ENCODE results near the gene TMEM170A. TPM values are rescaled to one million over a fixed set of nuclear protein-coding genes. Genes with fewer than 3 reads are reported as not detected.
"Not testable (repeated sequence)": the region's sequence is repeated elsewhere in the genome, so short reads cannot be mapped to it uniquely, and the experiment has no call there.

TMEM170A gene
- total RNA-seq (2014; rRNA removed; shearing (Covaris generic)): 17.7 and 23.7 TPM in 2 replicates

GRCh38 chr16:75464122-75464918 is at the start of gene TMEM170A:
Gene TMEM170A, minus strand, starts transcription at chr16:75464689. Its CDS starts 89 bp downstream, at chr16:75464600.
- DNase-seq (ENCODE audit: low read depth in 1 of 2, low spot score in 2 of 2): peak; percentile 99
- Histone ChIP-seq H3K4me3 (peak within 1 kb of the TSS; percentile 84), H3K27ac (peak within 1 kb of the TSS; percentile 54), H3K36me3 (peaks cover 6% of the 10 kb centered on the region), H3K27me3 (replicated peaks) (no peaks in the 10 kb centered on the region), H3K9me3 (replicated peaks) (no peaks in the 10 kb centered on the region), H3K4me1 (replicated peaks) (peaks cover 7% of the 10 kb centered on the region; the same call in 1 of the 2 replicates)

GRCh38 chr16:75506574-75506973 is 42.1 kb upstream of the TMEM170A start:
- no peak for DNase-seq (ENCODE audit: low read depth in 1 of 2, low spot score in 2 of 2)
- Histone ChIP-seq H3K27ac (no peak overlapping the region), H3K36me3 (no peaks in the 10 kb centered on the region), H3K9me3 (replicated peaks) (no peaks in the 10 kb centered on the region), H3K4me3 (no peak overlapping the region), H3K4me1 (replicated peaks) (peaks cover 5% of the 10 kb centered on the region; the same call in 1 of the 2 replicates), H3K27me3 (replicated peaks) (no peaks in the 10 kb centered on the region)

GRCh38 chr16:75506107-75506506 is 41.6 kb upstream of the TMEM170A start:
- Histone ChIP-seq H3K27ac (no peak overlapping the region), H3K36me3 (no peaks in the 10 kb centered on the region), H3K4me1 (replicated peaks) (peaks cover 5% of the 10 kb centered on the region; the same call in 1 of the 2 replicates), H3K4me3 (no peak overlapping the region), H3K9me3 (replicated peaks) (no peaks in the 10 kb centered on the region), H3K27me3 (replicated peaks) (no peaks in the 10 kb centered on the region)
- no peak for DNase-seq (ENCODE audit: low read depth in 1 of 2, low spot score in 2 of 2)

- H3K4me1 ChIP-seq (replicated peaks): no peaks in the 10 kb centered on the region
- no peaks in the 10 kb centered on the region for H3K36me3 ChIP-seq
- no peak overlapping the region for H3K4me3 ChIP-seq
- no peak overlapping the region for H3K27ac ChIP-seq
- no peaks in the 10 kb centered on the region for H3K9me3 ChIP-seq (replicated peaks)
- H3K27me3 ChIP-seq (replicated peaks): no peaks in the 10 kb centered on the region
- no peak for DNase-seq (ENCODE audit: low read depth in 1 of 2, low spot score in 2 of 2)
Observed at GRCh38 chr16:75503801-75504200, 39.3 kb upstream of the TMEM170A start.

- H3K27me3 ChIP-seq (replicated peaks): no peaks in the 10 kb centered on the region
- no peak for DNase-seq (ENCODE audit: low read depth in 1 of 2, low spot score in 2 of 2)
- no peaks in the 10 kb centered on the region for H3K9me3 ChIP-seq (replicated peaks)
- H3K4me1 ChIP-seq (replicated peaks): no peaks in the 10 kb centered on the region
- H3K27ac ChIP-seq: no peak overlapping the region
- no peak overlapping the region for H3K4me3 ChIP-seq
- H3K36me3 ChIP-seq: no peaks in the 10 kb centered on the region
Observed at GRCh38 chr16:75502916-75503605, 38.6 kb upstream of the TMEM170A start.

- H3K27me3 ChIP-seq (replicated peaks); H3K9me3 ChIP-seq (replicated peaks); H3K36me3 ChIP-seq; H3K4me1 ChIP-seq (replicated peaks); DNase-seq (ENCODE audit: low read depth in 1 of 2, low spot score in 2 of 2); H3K4me3 ChIP-seq; H3K27ac ChIP-seq: not testable (repeated sequence)
Observed at GRCh38 chr16:75501820-75502219, 37.3 kb upstream of the TMEM170A start.

GRCh38 chr16:75501359-75501758 is 36.9 kb upstream of the TMEM170A start:
- Histone ChIP-seq H3K4me1 (replicated peaks) (no peaks in the 10 kb centered on the region), H3K36me3 (no peaks in the 10 kb centered on the region), H3K4me3 (no peak overlapping the region), H3K27ac (no peak overlapping the region), H3K27me3 (replicated peaks) (peaks cover 8% of the 10 kb centered on the region), H3K9me3 (replicated peaks) (no peaks in the 10 kb centered on the region)
- DNase-seq (ENCODE audit: low read depth in 1 of 2, low spot score in 2 of 2): no peak

- peaks cover 22% of the 10 kb centered on the region for H3K27me3 ChIP-seq (replicated peaks)
- not testable (repeated sequence) for H3K27ac ChIP-seq; DNase-seq (ENCODE audit: low read depth in 1 of 2, low spot score in 2 of 2); H3K36me3 ChIP-seq; H3K4me1 ChIP-seq (replicated peaks); H3K9me3 ChIP-seq (replicated peaks); H3K4me3 ChIP-seq
Observed at GRCh38 chr16:75498605-75499322, 34.3 kb upstream of the TMEM170A start.

GRCh38 chr16:75497558-75497957 is 33.1 kb upstream of the TMEM170A start:
- no peak for DNase-seq (ENCODE audit: low read depth in 1 of 2, low spot score in 2 of 2)
- Histone ChIP-seq H3K4me1 (replicated peaks) (no peaks in the 10 kb centered on the region; the same call in 1 of the 2 replicates), H3K4me3 (no peak overlapping the region), H3K27me3 (replicated peaks) (peaks cover 22% of the 10 kb centered on the region), H3K27ac (no peak overlapping the region), H3K36me3 (no peaks in the 10 kb centered on the region), H3K9me3 (replicated peaks) (no peaks in the 10 kb centered on the region)

- H3K4me3 ChIP-seq: no peak within 1 kb of the TSS
Observed at GRCh38 chr16:75495076-75495674, 30.7 kb upstream of the TMEM170A start, which contains the start of gene CHST6. Gene CHST6, minus strand, starts transcription at chr16:75495441. Its CDS starts 15,613 bp downstream, at chr16:75479828.

GRCh38 chr16:75494661-75495075 is 30.2 kb upstream of the TMEM170A start:
- no peak for DNase-seq (ENCODE audit: low read depth in 1 of 2, low spot score in 2 of 2)
- H3K4me3 ChIP-seq: no peak overlapping the region
- no peaks in the 10 kb centered on the region for H3K9me3 ChIP-seq (replicated peaks)
- H3K27ac ChIP-seq: no peak overlapping the region
- peaks cover 22% of the 10 kb centered on the region for H3K27me3 ChIP-seq (replicated peaks)
- no peaks in the 10 kb centered on the region for H3K36me3 ChIP-seq
- no peaks in the 10 kb centered on the region; the same call in 1 of the 2 replicates for H3K4me1 ChIP-seq (replicated peaks)

More at GRCh38 chr16:75495076-75495674, 30.7 kb upstream of the TMEM170A start, which contains the start of gene CHST6:
- Histone ChIP-seq H3K4me1 (replicated peaks) (no peaks in the 10 kb centered on the region; the same call in 1 of the 2 replicates), H3K36me3 (no peaks in the 10 kb centered on the region), H3K27me3 (replicated peaks) (peaks cover 22% of the 10 kb centered on the region), H3K9me3 (replicated peaks) (no peaks in the 10 kb centered on the region), H3K27ac (no peak within 1 kb of the TSS)
- DNase-seq (ENCODE audit: low read depth in 1 of 2, low spot score in 2 of 2): peak in 1 of 2 experiments; percentile 44

GRCh38 chr16:75494184-75494583 is 29.7 kb upstream of the TMEM170A start:
- Histone ChIP-seq H3K4me3 (no peak overlapping the region), H3K9me3 (replicated peaks) (no peaks in the 10 kb centered on the region), H3K36me3 (no peaks in the 10 kb centered on the region), H3K4me1 (replicated peaks) (no peaks in the 10 kb centered on the region; the same call in 1 of the 2 replicates), H3K27me3 (replicated peaks) (peaks cover 22% of the 10 kb centered on the region), H3K27ac (no peak overlapping the region)
- DNase-seq (ENCODE audit: low read depth in 1 of 2, low spot score in 2 of 2): no peak

GRCh38 chr16:75491876-75492275 is 27.4 kb upstream of the TMEM170A start:
- DNase-seq (ENCODE audit: low read depth in 1 of 2, low spot score in 2 of 2): no peak
- H3K9me3 ChIP-seq (replicated peaks): no peaks in the 10 kb centered on the region

More at GRCh38 chr16:75491876-75492275, 27.4 kb upstream of the TMEM170A start:
- Histone ChIP-seq H3K27ac (no peak overlapping the region), H3K4me1 (replicated peaks) (no peaks in the 10 kb centered on the region; the same call in 1 of the 2 replicates), H3K4me3 (no peak overlapping the region), H3K36me3 (no peaks in the 10 kb centered on the region), H3K27me3 (replicated peaks) (peaks cover 15% of the 10 kb centered on the region)

All from SJSA1 (cell line).